ENCODE data around the gene ZMIZ1. TPM values are rescaled to one million over a fixed set of nuclear protein-coding genes. Genes with fewer than 3 reads are reported as not detected.

Gene ZMIZ1
- total RNA-seq, 1 donor from 2014 or later = 80.4 TPM

DNA sequence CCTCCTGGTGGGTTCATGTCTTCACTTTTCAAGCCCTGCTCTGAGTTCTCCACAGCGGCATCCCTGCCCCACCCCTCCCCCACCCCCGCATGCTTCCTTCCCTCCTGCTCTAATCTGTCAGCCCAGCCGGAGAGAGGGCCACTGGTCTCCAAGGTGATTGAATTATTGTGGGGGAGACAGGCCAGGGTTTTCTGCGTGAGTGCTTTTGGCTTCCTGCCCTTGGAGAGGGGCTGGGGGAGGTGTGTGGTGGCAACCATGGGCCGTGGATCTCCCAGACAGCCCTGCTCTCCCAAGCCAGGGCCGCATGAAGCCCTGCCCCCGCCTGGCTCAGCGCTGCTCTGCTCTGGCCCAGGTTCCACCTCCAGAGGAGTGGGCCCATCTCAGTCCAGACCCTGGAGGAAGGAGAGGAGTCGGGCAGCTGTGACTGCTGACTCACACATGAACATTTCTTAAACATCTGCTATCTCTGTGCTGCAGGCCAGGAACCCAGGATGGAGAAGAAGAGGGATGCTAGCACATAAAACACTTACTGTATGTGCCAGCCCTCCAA lies 109.9 kb downstream of the ZMIZ1 start:
- no peak overlapping the region for H3K4me3 Mint-ChIP-seq (ENCODE audit: low read depth)
- no peak for DNase-seq (ENCODE audit: low spot score)
- intact Hi-C loops (cut with micrococcal nuclease) = no loop called here
- no peaks in the 10 kb centered on the region for H3K27me3 Mint-ChIP-seq (ENCODE audit: low read depth)
- peaks cover 3% of the 10 kb centered on the region for H3K4me1 Mint-ChIP-seq (ENCODE audit: low read depth)
- no peaks in the 10 kb centered on the region for H3K9me3 Mint-ChIP-seq
- no peaks in the 10 kb centered on the region for H3K36me3 Mint-ChIP-seq (ENCODE audit: low read depth)
- no peak overlapping the region for H3K27ac Mint-ChIP-seq

DNA sequence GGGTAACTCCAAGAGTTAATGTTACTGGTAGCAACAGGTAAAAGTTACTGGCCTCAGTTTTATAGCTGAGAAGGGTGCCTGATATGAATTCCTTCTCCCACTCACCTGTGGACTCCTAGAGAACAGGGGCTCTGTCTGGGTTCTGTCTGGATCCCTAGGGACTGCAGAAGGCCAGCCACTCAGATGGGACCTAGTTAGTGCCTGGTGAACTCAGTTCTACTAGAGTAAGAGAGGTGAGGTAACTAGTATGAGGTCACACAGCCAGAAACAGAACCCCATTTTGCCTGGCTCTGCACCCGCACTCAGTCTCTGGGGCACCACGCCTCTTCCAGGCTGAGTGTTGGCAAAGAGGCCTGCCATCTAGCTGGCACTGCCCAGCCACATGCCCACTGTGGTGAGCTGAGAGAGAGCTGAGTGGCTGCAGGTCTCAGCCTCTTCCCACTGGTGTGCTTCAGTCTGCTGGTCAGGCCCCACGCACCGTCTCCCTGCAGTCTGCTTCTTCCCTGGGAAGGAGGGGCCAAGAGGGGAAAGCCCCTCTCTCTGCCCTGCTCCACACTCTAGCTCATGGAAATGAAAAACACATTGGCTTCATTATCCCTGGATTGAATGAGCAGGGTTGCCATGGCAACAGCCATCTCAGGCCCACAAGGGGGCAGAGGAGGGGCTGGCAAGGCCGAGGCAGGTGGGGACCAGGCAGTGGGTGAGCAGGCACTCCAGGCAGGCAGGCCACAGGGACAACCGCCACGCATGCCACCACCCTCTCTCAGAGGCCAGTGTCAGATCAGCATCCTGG lies 110.6 kb downstream of the ZMIZ1 start:
- intact Hi-C loops (cut with micrococcal nuclease) = no loop called here
- Mint-ChIP-seq H3K9me3 (no peaks in the 10 kb centered on the region), H3K36me3 (ENCODE audit: low read depth) (no peaks in the 10 kb centered on the region), H3K27ac (no peak overlapping the region), H3K4me3 (ENCODE audit: low read depth) (no peak overlapping the region), H3K4me1 (ENCODE audit: low read depth) (peaks cover 3% of the 10 kb centered on the region), H3K27me3 (ENCODE audit: low read depth) (no peaks in the 10 kb centered on the region)
- DNase-seq (ENCODE audit: low spot score) = no peak

DNA sequence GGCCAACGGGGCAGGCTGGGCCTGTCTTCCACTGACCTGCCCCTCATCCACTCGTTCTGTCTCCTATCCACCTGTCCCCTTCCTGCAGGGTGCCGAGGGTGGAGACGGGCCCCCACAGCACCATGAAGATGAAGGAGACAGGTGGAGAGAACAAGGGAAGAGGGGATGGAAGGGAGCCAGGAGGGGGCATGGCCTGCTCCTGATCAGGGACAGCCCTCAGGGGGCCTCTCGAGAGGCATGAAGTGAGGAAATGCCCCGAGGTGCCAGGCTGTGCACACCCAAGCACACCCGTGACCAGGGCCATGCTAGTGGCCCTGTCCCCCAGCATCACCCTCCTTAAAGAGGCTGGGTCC lies 111.2 kb downstream of the ZMIZ1 start:
- Mint-ChIP-seq H3K4me1 (ENCODE audit: low read depth) (peaks cover 3% of the 10 kb centered on the region), H3K9me3 (no peaks in the 10 kb centered on the region), H3K4me3 (ENCODE audit: low read depth) (no peak overlapping the region), H3K36me3 (ENCODE audit: low read depth) (no peaks in the 10 kb centered on the region), H3K27ac (no peak overlapping the region), H3K27me3 (ENCODE audit: low read depth) (no peaks in the 10 kb centered on the region)
- DNase-seq (ENCODE audit: low spot score) = no peak
- intact Hi-C loops (cut with micrococcal nuclease) = no loop called here

DNA sequence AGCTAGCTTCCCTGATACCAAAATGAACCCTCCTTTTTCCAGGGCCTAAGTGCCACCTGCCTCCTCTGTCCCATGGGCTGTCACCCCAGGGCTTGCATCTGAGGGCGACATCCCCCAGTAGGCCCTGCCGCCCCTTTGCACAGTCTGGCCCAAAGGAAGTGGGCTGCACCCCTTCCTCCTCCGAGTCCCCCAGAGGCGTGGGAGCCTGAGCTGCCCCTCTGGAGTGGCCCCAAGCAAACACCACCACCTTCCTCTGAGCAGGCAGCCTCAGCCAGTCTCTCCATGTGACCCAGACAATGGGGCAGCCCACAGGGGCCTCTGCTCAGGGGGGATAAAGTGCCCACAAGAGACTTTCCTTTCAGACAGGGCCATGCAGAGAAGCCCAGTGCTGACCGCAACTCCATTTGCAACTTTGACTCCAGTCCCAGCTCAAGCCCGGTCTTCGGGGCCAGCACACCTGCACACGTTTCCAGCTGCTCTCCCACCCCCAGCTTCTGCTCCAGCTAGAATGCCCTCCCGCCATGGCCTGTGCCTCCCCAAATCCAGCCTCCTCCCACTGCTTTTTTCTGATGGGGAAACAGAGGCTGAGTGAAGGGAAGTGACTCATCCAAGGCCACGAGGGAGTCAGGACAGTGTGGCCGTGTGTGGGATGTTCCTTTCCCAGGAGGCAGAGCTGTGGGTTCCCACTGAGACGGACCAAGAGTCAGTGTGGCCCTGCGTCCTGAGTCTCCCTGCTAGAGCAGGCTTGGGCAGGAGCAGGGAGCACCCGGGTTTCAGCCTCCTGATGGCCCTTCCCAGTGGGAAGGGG lies 111.9 kb downstream of the ZMIZ1 start:
- Mint-ChIP-seq H3K4me3 (ENCODE audit: low read depth) (no peak overlapping the region), H3K36me3 (ENCODE audit: low read depth) (no peaks in the 10 kb centered on the region), H3K27ac (no peak overlapping the region), H3K9me3 (no peaks in the 10 kb centered on the region), H3K27me3 (ENCODE audit: low read depth) (no peaks in the 10 kb centered on the region), H3K4me1 (ENCODE audit: low read depth) (peaks cover 3% of the 10 kb centered on the region)
- intact Hi-C loops (cut with micrococcal nuclease) = no loop called here
- no peak for DNase-seq (ENCODE audit: low spot score)

DNA sequence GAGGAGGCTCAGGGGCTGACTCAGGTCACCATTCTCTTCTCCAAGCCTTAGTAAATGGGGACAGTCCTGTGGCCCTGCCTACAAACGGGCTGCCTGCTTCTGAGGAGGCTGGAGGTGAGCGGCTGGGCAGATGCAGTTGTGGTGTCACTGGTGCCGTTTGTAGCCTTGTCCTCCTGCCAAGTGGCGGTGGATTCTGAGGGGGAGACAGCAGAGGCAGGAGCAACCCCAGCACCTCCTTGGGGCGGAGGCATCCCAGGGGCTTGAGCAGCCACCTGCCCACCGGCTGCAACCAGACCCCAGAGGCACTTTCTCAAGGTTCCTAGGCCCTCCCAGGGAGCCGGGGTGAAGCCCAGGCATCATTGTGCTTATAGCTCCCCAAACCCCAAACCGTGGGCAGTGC lies 112.5 kb downstream of the ZMIZ1 start:
- intact Hi-C loops (cut with micrococcal nuclease) = no loop called here
- no peak for DNase-seq (ENCODE audit: low spot score)
- Mint-ChIP-seq H3K4me1 (ENCODE audit: low read depth) (peaks cover 3% of the 10 kb centered on the region), H3K4me3 (ENCODE audit: low read depth) (no peak overlapping the region), H3K27ac (no peak overlapping the region), H3K27me3 (ENCODE audit: low read depth) (no peaks in the 10 kb centered on the region), H3K9me3 (no peaks in the 10 kb centered on the region), H3K36me3 (ENCODE audit: low read depth) (no peaks in the 10 kb centered on the region)

- Mint-ChIP-seq H3K36me3 (ENCODE audit: low read depth) (no peaks in the 10 kb centered on the region), H3K27me3 (ENCODE audit: low read depth) (no peaks in the 10 kb centered on the region), H3K4me3 (ENCODE audit: low read depth) (no peak overlapping the region), H3K4me1 (ENCODE audit: low read depth) (peaks cover 3% of the 10 kb centered on the region), H3K9me3 (no peaks in the 10 kb centered on the region), H3K27ac (no peak overlapping the region)
- DNase-seq (ENCODE audit: low spot score) = no peak
- intact Hi-C loops (cut with micrococcal nuclease) = no loop called here
Measured at GRCh38 chr10:79181698-79182521, 113.1 kb downstream of the ZMIZ1 start.

- Mint-ChIP-seq H3K4me1 (ENCODE audit: low read depth) (peaks cover 3% of the 10 kb centered on the region), H3K27ac (no peak overlapping the region), H3K9me3 (no peaks in the 10 kb centered on the region), H3K4me3 (ENCODE audit: low read depth) (no peak overlapping the region), H3K27me3 (ENCODE audit: low read depth) (no peaks in the 10 kb centered on the region), H3K36me3 (ENCODE audit: low read depth) (no peaks in the 10 kb centered on the region)
- intact Hi-C loops (cut with micrococcal nuclease) = no loop called here
- DNase-seq (ENCODE audit: low spot score) = no peak
Measured at GRCh38 chr10:79182781-79183467, 114.2 kb downstream of the ZMIZ1 start.

DNA sequence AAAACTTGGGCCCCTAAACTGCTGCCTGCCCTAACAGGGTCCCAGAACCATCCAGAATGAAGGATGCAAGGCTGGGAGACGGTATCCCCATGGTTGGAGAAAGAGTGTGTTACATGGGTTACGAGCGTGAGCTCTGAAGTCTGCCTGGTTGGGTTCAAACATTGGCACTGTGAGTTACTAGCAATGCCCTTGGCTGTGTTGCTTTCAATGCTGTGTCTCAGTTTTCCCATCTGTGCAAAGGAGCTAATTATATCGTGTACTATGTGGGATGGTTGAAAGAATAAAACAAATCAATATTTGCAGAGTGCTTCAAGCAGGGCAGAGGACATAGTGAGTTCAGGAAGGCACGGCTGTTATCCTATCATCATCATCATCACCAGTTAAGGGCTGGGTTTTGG lies 114.7 kb downstream of the ZMIZ1 start:
- H3K27me3 Mint-ChIP-seq (ENCODE audit: low read depth) = no peaks in the 10 kb centered on the region
- no peaks in the 10 kb centered on the region for H3K36me3 Mint-ChIP-seq (ENCODE audit: low read depth)
- no peak overlapping the region for H3K4me3 Mint-ChIP-seq (ENCODE audit: low read depth)
- no peaks in the 10 kb centered on the region for H3K9me3 Mint-ChIP-seq
- DNase-seq (ENCODE audit: low spot score) = no peak
- intact Hi-C loops (cut with micrococcal nuclease) = no loop called here
- H3K4me1 Mint-ChIP-seq (ENCODE audit: low read depth) = peaks cover 3% of the 10 kb centered on the region
- H3K27ac Mint-ChIP-seq = no peak overlapping the region

DNA sequence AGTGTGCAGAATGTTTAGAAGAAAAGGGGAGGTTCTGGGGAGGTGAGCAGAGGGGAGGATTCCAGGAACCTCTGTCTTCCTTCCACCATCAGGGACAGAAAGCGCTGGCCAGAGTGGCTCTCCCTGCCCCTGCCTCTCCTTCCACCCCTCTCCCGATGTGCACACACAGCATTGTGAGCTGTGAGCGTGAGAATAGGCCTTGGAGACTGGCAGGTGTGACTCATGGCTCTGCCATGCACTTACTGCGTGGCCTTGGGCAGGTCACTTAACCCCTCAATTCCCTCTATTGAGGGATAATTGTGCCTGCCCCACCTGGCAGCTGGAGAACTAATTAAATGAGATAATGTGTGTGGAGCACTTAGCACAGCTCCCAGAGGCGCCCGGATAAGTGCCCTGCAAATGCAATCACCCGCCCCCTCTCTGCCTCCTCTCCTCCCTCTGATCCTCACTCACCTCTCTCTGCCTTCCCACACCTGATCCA lies 115.4 kb downstream of the ZMIZ1 start:
- Mint-ChIP-seq H3K4me3 (ENCODE audit: low read depth) (no peak overlapping the region), H3K9me3 (no peaks in the 10 kb centered on the region), H3K27me3 (ENCODE audit: low read depth) (no peaks in the 10 kb centered on the region), H3K27ac (no peak overlapping the region), H3K4me1 (ENCODE audit: low read depth) (peaks cover 3% of the 10 kb centered on the region), H3K36me3 (ENCODE audit: low read depth) (no peaks in the 10 kb centered on the region)
- intact Hi-C loops (cut with micrococcal nuclease) = no loop called here
- DNase-seq (ENCODE audit: low spot score) = no peak

DNA sequence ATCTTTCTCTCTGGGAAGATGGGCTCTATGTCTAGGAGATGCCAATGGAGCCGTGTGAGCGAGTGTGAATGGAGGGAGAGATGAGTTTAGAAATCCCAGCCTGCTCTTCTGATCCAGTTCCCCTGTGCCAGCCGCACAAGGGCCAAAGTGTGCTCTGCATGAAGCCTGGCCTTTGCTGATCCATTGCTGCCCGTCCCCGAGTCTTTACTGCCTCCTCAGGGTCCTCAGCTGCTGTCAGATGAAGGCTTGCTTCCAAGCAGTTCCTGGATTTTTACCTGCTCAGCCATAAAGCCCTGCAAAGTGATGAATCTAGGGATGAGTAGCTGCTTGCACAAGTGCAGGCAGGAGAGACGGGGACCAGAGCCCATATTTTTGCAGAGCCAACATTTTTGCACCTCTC lies 115.9 kb downstream of the ZMIZ1 start:
- Mint-ChIP-seq H3K4me1 (ENCODE audit: low read depth) (peaks cover 3% of the 10 kb centered on the region), H3K9me3 (no peaks in the 10 kb centered on the region), H3K27ac (no peak overlapping the region), H3K36me3 (ENCODE audit: low read depth) (no peaks in the 10 kb centered on the region), H3K27me3 (ENCODE audit: low read depth) (no peaks in the 10 kb centered on the region), H3K4me3 (ENCODE audit: low read depth) (no peak overlapping the region)
- intact Hi-C loops (cut with micrococcal nuclease) = no loop called here
- DNase-seq (ENCODE audit: low spot score) = no peak

- no peak for DNase-seq (ENCODE audit: low spot score)
- Mint-ChIP-seq H3K9me3 (no peaks in the 10 kb centered on the region), H3K36me3 (ENCODE audit: low read depth) (no peaks in the 10 kb centered on the region), H3K4me1 (ENCODE audit: low read depth) (peaks cover 3% of the 10 kb centered on the region), H3K27me3 (ENCODE audit: low read depth) (no peaks in the 10 kb centered on the region), H3K27ac (no peak overlapping the region), H3K4me3 (ENCODE audit: low read depth) (no peak overlapping the region)
- intact Hi-C loops (cut with micrococcal nuclease) = no loop called here
Measured at GRCh38 chr10:79185067-79185774, 116.5 kb downstream of the ZMIZ1 start.
